GM21723 (cell line): Measurements from ENCODE around the gene KRT36.

Experiments
- ATAC-seq: cut with Tn5 transposase; IDR thresholded peaks from one replicate; pipeline ENCODE4 v1.9.1; 2021; ENCODE audit warnings: mild to moderate bottlenecking, moderate library complexity; ENCODE audit not compliant: unreplicated experiment

The KRT36 gene

GRCh38 chr17:41489531-41489930 lies at the start of gene KRT36:
Gene KRT36, minus strand, starts transcription at chr17:41489910. Its CDS starts 46 bp downstream, at chr17:41489864.
- ATAC-seq = no peak

GRCh38 chr17:41539071-41539492 lies 49.4 kb upstream of the KRT36 start:
- ATAC-seq = no peak

- no peak for ATAC-seq
Measured at GRCh38 chr17:41538565-41538991, 48.9 kb upstream of the KRT36 start.

GRCh38 chr17:41537990-41538389 lies 48.3 kb upstream of the KRT36 start:
- ATAC-seq = no peak

- ATAC-seq = no peak
Measured at GRCh38 chr17:41537614-41537954, 47.9 kb upstream of the KRT36 start.

GRCh38 chr17:41536741-41537613 lies 47.3 kb upstream of the KRT36 start:
- ATAC-seq = no peak

- ATAC-seq = no peak
Measured at GRCh38 chr17:41535764-41536481, 46.2 kb upstream of the KRT36 start.

- ATAC-seq = no peak
Measured at GRCh38 chr17:41534899-41535546, 45.3 kb upstream of the KRT36 start.

GRCh38 chr17:41533613-41534012 lies 43.9 kb upstream of the KRT36 start:
- no peak for ATAC-seq

GRCh38 chr17:41532947-41533570 lies 43.3 kb upstream of the KRT36 start:
- no peak for ATAC-seq

- no peak for ATAC-seq
Measured at GRCh38 chr17:41531993-41532392, 42.3 kb upstream of the KRT36 start.

GRCh38 chr17:41530062-41531048 lies 40.6 kb upstream of the KRT36 start:
- no peak for ATAC-seq

GRCh38 chr17:41529491-41529915 lies 39.8 kb upstream of the KRT36 start:
- no peak for ATAC-seq

- ATAC-seq = no peak
Measured at GRCh38 chr17:41528959-41529353, 39.2 kb upstream of the KRT36 start.

- no peak for ATAC-seq
Measured at GRCh38 chr17:41527063-41528023, 37.6 kb upstream of the KRT36 start.

GRCh38 chr17:41524261-41524660 lies 34.6 kb upstream of the KRT36 start:
- ATAC-seq = no peak

GRCh38 chr17:41523787-41524186 lies 34.1 kb upstream of the KRT36 start:
- no peak for ATAC-seq

- no peak for ATAC-seq
Measured at GRCh38 chr17:41523225-41523593, 33.5 kb upstream of the KRT36 start.
